ENCODE measurements around the gene PRR20C.
"Not testable (repeated sequence)": the region's sequence is repeated elsewhere in the genome, so short reads cannot be mapped to it uniquely, and the experiment has no call there.

GRCh38 chr13:57147188-57147587, 6.7 kb upstream of the PRR20C start, which contains the start of gene PRR20B:
- TF ChIP-seq CTCF (IDR thresholded peaks at IDR 0.05 in 8 of 11, conservative IDR thresholded peaks at IDR 0.05 in 3 of 11); POLR2A (IDR thresholded peaks at IDR 0.05): not testable (repeated sequence)
